ENCODE results near the gene GHR.

- TF ChIP-seq CTCF (tag by site-specific recombination; IDR thresholded peaks at IDR 0.05), result no peak
- no peak for TF ChIP-seq ZNF501 (tag by site-specific recombination; IDR thresholded peaks at IDR 0.05)
- no peak for TF ChIP-seq ZNF510 (tag by site-specific recombination; IDR thresholded peaks at IDR 0.05; ENCODE audit: insufficient replicate concordance)
- TF ChIP-seq ZNF600 (tag by site-specific recombination; IDR thresholded peaks at IDR 0.05), result no peak
- no peak for TF ChIP-seq ZNF398 (tag by site-specific recombination; IDR thresholded peaks at IDR 0.05)
- TF ChIP-seq ZBTB17 (tag by site-specific recombination; IDR thresholded peaks at IDR 0.05), result no peak
- TF ChIP-seq ZNF18 (tag by site-specific recombination; IDR thresholded peaks at IDR 0.05), result no peak
- TF ChIP-seq ZNF184 (tag by site-specific recombination; IDR thresholded peaks at IDR 0.05), result no peak
- TF ChIP-seq ZNF768 (tag by site-specific recombination; IDR thresholded peaks at IDR 0.05), result no peak
Observed at GRCh38 chr5:42579320-42579719, 156.1 kb downstream of the GHR start.
